CD4-positive, alpha-beta T cell treated with Interleukin-1 beta for 1 hour (primary cell): ENCODE results near the gene CDK14.
"Not testable (repeated sequence)": the region's sequence is repeated elsewhere in the genome, so short reads cannot be mapped to it uniquely, and the experiment has no call there.

Experiments
- DNase-seq, 2 donors: peaks; one replicate each; pipeline ENCODE4 v3.0.0-alpha.2; 2020 to 2022

Gene CDK14

DNA sequence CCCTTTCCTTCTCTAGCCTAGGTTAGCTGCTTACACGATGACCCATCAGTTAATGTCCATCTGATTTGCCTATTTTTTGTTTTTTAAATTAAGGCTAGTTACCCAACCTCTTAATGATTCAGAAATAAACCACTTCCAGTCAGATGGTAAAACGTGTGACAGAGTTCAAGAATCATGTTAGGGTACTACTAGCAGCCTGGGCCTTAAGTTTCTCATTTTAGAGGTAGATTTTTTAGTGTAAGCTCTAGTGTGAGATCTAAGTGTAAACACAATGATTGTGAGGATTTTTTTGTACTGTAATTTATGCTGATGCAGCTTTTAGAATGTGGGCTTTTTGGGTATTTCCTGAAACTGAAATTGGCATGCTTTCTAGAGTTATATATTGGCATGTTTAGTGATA, 130.0 kb downstream of the CDK14 start:
- no peak for DNase-seq

- DNase-seq: no peak
These were observed 130.5 kb downstream of the CDK14 start for GRCh38 chr7:90726623-90727022.

DNA sequence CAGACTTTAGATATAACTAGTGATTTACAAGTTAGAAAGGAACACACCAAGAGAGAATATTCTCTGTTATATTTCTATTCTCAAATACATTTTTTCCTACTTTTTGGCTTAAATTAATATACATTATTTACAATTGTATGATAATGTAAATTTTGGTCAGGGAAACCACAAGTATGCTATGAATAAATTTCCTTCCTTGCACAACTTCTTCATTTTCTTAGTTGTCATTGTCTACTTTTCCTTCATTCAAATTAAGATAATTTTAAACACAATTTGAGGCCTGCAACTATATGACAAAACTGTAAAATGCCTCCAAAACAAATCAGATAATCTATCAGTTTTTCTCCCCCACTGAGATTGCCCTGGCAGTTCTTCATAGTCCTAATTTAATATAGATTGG, 131.3 kb downstream of the CDK14 start:
- DNase-seq: no peak

DNA sequence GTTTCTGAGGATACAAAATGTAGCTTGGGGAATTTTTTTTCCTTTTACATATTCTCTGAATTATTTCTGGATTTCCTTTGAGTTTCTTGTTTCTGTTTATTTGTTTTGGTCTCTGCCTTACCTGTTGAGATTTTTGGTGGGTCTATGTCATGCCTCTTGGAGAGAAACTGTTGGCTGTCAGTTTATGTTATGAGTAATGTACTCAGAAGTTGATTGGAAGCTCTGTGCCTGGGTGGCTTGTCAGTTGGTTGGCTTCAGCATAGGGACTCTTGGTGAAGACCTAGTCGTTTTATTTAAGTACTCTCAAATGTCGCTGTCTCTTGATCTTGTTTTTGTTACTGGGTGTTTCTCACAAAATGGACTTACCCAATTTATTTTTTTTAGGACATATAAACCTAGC, 132.4 kb downstream of the CDK14 start:
- no peak for DNase-seq

GRCh38 chr7:90735611-90736280, 139.6 kb downstream of the CDK14 start:
- not testable (repeated sequence) for DNase-seq

GRCh38 chr7:90736316-90736715, 140.2 kb downstream of the CDK14 start:
- DNase-seq: no peak

- peak in 1 of 2 donors; percentile 45 for DNase-seq
These were observed 141.1 kb downstream of the CDK14 start for GRCh38 chr7:90736968-90737939.

DNA sequence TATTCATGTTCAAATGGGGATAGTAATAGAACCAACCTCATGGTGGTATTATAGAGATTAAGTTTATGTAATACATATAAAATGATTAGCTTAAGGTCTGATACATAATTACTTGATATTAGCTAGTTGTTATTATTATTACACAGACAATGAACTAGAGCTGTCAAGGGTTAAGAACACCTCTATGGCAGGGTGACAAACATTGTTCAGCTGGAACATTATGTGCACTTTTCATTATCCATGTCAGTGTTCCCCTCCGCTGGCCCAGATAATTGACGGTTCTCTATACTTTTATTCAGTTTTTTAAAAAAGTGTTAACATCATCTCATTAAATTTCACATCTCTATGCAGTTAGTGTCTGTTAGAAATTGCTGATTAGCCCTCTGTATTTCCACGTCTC, 142.1 kb downstream of the CDK14 start:
- no peak for DNase-seq

GRCh38 chr7:90739716-90740115, 143.6 kb downstream of the CDK14 start:
- DNase-seq: no peak

DNA sequence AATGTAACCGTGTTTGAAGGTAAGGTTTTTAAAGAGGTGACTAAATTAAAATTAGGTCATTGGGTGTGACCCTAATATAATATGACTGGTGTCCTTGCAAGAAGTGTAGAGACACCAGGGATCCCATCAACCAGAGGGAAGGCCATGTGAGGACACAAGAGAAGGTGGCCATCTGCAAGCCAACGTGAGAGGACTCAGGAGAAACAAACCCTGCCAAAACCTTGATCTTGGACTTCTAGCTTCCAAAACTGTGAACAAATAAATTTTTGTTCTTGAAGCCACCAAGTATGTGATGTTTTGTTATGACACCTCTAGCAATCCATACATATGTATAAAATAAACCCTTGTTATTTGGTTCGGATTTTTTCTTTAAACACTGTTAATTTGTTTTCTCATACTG, 144.3 kb downstream of the CDK14 start:
- DNase-seq: no peak

- DNase-seq: no peak
These were observed 147.5 kb downstream of the CDK14 start for GRCh38 chr7:90743626-90744025.

GRCh38 chr7:90747516-90747915, 151.4 kb downstream of the CDK14 start:
- no peak for DNase-seq

GRCh38 chr7:90749262-90749661, 153.1 kb downstream of the CDK14 start:
- no peak for DNase-seq

DNA sequence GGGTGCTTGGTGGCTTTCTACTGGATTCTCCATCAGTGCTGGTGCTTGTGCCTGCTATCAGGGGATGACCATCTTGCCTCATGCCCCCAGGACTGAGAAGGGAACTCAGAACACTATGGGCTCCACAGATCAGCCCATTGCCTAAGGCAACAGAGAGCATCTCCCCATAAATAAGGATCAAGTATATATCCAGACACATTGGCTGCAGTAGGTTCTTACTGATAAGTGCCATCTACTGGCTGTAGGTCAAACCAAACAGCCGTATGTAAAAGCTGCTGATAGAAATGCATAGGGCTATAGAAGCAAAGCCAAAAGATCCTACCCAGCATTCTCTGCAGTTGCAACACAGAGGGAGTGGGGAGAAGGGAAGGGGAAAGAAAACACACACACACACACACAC, 153.7 kb downstream of the CDK14 start:
- DNase-seq: no peak

DNA sequence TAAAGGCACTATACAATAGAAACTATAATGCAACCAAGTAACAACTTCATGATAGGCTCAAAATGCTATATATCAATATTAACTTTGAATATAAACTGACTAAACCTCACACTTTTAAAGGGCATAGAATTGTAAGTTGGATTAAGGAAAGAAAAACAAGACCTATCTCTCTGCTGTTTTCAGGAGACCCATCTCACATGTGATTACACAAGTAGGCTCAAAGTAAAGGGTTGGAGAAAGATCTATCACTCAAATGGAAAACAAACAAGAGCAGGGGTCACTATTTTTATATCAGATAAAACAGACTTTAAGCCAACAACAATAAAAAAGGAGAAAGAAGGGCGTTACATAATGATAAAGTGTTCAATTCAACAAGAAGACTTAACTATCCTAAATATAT, 155.5 kb downstream of the CDK14 start:
- DNase-seq: no peak

- no peak for DNase-seq
These were observed 155.9 kb downstream of the CDK14 start for GRCh38 chr7:90752051-90752450.

GRCh38 chr7:90755041-90755440, 158.9 kb downstream of the CDK14 start:
- DNase-seq: no peak

- no peak for DNase-seq
These were observed 160.2 kb downstream of the CDK14 start for GRCh38 chr7:90756366-90756765.

- peak in 1 of 2 donors; percentile 26 for DNase-seq
These were observed 161.4 kb downstream of the CDK14 start for GRCh38 chr7:90757565-90757950.

DNA sequence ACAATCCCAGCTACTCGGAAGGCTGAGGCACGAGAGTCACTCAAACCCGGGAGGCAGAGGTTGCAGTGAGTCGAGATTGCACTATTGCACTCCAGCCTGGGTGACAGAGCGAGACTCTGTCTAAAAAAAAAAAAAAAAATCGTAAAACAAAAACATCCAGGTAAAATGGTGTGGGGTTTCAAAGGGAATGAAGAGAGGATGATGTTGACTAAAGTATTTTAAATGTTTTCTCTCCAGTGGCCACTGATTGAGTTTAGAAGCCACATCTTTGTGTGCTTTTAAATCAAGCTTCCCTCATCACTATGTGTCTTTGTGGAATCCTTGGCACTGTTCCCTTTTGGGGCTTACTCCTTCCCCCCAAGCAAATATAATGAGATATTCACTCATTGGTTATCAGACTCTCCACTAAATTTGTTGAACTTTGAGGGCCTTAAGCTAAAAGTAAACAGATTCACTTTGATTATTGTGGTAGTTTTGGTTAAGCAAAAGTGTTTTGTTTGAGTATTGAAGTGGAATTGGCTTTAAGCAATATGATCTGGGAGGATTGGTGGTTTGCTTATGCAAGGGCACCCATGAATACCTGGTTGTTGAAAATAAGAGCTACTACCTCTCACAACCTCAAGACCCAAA, 162.9 kb downstream of the CDK14 start:
- DNase-seq: no peak

GRCh38 chr7:90759710-90760109, 163.6 kb downstream of the CDK14 start:
- DNase-seq: no peak

- no peak for DNase-seq
These were observed 164.8 kb downstream of the CDK14 start for GRCh38 chr7:90760892-90761291.

DNA sequence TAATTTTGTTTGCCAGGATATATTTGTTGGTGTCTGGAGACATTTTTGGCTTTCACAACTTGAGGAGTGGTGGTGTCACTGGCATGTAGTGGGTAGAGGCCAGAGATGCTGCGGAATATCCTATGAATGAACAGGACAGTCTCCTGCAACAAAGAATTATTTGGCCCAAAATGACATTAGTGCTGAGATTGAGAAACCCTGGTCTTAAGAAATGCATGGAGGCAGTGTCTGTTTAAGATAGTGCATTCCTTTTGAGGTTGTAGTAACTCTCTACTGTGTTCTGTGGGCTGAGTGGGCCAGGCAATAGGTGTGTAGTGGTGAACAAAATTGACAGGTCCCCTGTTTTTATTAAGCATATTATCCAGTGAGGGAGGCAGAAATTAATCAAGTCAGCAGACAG, 165.5 kb downstream of the CDK14 start:
- DNase-seq: no peak

- DNase-seq: no peak
These were observed 167.0 kb downstream of the CDK14 start for GRCh38 chr7:90763108-90763507.
